NCI-H748 (cell line): Measurements from ENCODE around the gene NFATC2.
"Not testable (repeated sequence)": the region's sequence is repeated elsewhere in the genome, so short reads cannot be mapped to it uniquely, and the experiment has no call there.

Source experiments
- DNase-seq: peaks from one replicate; lab custom pipeline; 2025; ENCODE audit not compliant: unreplicated experiment; lab: John Stamatoyannopoulos, UW

The NFATC2 gene

GRCh38 chr20:51540580-51540979 is 1.9 kb downstream of the NFATC2 start:
- DNase-seq = no peak

GRCh38 chr20:51540074-51540473 is 2.4 kb downstream of the NFATC2 start:
- not testable (repeated sequence) for DNase-seq

GRCh38 chr20:51536116-51537069 is 6.1 kb downstream of the NFATC2 start:
- peak; percentile 97 for DNase-seq

GRCh38 chr20:51535674-51536073 is 6.8 kb downstream of the NFATC2 start:
- DNase-seq = no peak

- no peak for DNase-seq
Measured at GRCh38 chr20:51535075-51535386, 7.5 kb downstream of the NFATC2 start.

GRCh38 chr20:51533291-51534172 is 9.0 kb downstream of the NFATC2 start:
- DNase-seq = no peak

- no peak for DNase-seq
Measured at GRCh38 chr20:51532577-51533191, 9.8 kb downstream of the NFATC2 start.

- DNase-seq = no peak
Measured at GRCh38 chr20:51531712-51532456, 10.6 kb downstream of the NFATC2 start.

- DNase-seq = no peak
Measured at GRCh38 chr20:51531141-51531710, 11.3 kb downstream of the NFATC2 start.

- DNase-seq = no peak
Measured at GRCh38 chr20:51529758-51530157, 12.8 kb downstream of the NFATC2 start.

GRCh38 chr20:51529081-51529681 is 13.3 kb downstream of the NFATC2 start:
- no peak for DNase-seq

- DNase-seq = no peak
Measured at GRCh38 chr20:51528263-51529027, 14.1 kb downstream of the NFATC2 start.

GRCh38 chr20:51526754-51527153 is 15.8 kb downstream of the NFATC2 start:
- DNase-seq = no peak

- no peak for DNase-seq
Measured at GRCh38 chr20:51526106-51526470, 16.4 kb downstream of the NFATC2 start.

- DNase-seq = no peak
Measured at GRCh38 chr20:51525241-51526105, 17.0 kb downstream of the NFATC2 start.

GRCh38 chr20:51523276-51524013 is 19.1 kb downstream of the NFATC2 start:
- DNase-seq = no peak

- no peak for DNase-seq
Measured at GRCh38 chr20:51522207-51522606, 20.3 kb downstream of the NFATC2 start.

- DNase-seq = no peak
Measured at GRCh38 chr20:51517839-51518238, 24.7 kb downstream of the NFATC2 start.
